G401 (cell line): ENCODE results near the gene ZBTB33. TPM values are rescaled to one million over a fixed set of nuclear protein-coding genes. Genes with fewer than 3 reads are reported as not detected.

Source experiments
- DNase-seq: peaks from one replicate; pipeline ENCODE4 v3.0.0-alpha.2; 2015; ENCODE audit warnings: low spot score
- in situ Hi-C: cut with HindIII; loops from 2 replicates; pipeline ENCODE4 v1.10.0; 2016; ENCODE audit warnings: low sequenced_read_pairs, mixed read lengths
- total RNA-seq: library from RNA; depleted of rRNA; stranded (reverse); fragments of >200 nt; shearing (Covaris generic); gene quantifications from 2 replicates; pipeline ENCODE4 v1.2.3, GENCODE V29; 2014

Gene ZBTB33
- total RNA-seq, 1 experiment from 2014 or later = 5.0 TPM

DNA sequence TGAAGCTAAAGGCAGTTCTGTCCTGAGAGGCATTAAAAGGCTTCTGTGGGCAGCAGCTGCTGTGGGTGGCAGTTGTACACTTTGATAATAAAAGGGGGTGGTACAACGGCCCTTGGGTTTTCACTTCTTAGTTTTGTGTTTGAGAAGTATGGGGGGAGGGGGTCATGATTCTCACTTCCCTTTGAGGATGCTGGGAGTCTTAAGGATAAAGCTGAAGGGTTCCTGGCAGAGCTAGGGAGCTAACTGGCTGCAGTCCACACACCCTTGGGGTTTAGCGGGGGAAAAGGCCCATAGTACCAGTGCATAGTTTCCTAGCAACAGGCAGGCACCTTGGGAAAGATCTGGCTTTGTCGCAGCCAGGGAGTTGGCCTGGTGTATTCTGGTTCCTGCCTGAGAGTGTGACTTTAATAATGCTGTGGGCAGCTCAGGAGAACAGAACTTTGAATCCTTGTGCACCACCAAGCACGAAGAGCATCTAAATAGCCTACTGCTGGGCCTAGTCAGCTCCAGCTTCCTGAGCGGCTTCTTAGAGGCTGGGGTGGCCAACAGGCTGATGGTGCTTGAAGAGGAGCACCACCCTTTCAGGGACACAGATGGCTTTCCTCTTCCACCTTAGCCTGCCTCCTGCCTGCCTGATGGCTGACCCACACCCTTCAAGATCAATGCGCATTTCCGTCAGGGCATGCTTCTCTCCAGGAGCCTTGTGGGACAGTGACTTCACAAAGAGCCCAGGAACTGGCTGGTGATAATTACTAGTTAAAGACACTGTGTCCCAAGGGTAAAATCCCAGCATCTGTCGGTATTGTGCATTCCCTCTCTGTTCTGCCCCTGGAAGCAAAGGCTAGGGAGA is 12.5 kb downstream of the ZBTB33 start:
- DNase-seq = no peak
- in situ Hi-C loops = no loop called here

DNA sequence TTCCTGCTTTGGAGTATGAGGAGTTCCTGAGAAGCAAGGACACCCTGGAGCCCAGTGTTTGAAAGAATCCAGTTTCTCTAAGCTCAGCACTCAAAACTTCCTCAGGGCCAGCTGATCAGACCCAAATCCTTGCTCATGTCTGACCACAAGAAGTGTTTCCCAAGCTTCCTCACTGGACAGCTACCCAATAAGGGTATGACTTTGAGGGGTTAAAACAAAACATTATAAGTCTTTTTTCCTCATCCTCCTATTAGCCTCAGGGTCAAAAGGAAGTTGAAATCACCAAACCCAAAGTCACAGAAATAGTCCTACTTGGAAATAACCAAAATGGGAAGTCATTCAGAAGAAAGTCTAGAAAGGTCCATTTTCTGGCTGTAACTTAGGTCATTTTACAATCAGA is 13.7 kb downstream of the ZBTB33 start:
- in situ Hi-C loops = no loop called here
- DNase-seq = no peak

DNA sequence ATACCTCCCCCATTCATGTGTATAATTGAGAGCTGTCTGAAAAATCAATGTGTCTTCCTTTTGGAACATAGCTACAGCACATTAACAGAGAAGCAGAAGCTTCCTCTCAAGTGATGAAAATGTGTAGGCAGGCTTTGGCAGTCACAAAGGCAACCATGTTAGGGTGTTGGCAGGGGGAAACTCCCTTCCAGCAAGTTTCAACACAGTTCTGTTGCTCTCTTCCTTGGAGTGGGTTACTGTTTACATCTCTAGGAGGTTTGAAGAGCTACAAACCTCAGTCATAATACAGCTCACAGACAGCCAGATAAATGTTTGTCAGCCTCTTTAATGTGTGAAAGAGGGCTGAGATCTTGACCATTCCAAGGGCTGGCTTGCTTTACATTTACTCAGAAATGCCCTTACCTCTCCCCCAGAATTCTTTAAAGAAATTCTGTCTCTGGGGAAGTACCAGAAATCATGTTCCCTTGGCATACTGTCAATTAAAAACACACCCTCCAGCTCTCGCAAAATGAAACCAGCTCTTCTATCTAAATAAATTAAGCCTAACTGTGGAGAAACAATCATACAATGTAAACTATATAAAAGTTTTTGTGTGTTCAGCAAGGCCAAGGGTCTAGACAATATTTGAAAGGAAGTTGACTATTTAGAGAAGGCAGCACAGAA is 18.9 kb downstream of the ZBTB33 start:
- in situ Hi-C loops = no loop called here
- no peak for DNase-seq

DNA sequence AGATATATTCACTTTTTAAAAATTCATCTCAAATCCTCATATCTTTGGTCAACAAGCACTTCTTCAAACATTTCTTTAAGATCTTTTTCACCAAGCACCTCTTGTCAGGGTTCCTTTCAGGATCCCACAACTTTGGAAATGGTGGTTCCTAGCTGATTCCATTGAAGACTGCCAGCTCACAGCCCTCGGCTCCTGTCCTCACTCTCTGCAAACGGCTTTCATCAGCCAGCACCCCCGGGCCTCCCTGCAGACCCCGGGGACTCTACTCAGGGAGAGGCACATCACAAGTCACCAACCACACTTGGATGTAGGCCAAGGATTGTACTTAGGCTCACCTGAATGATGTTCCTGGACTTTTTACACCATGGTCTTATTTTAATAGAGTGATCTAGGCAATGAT is 20.0 kb downstream of the ZBTB33 start:
- no peak for DNase-seq
- in situ Hi-C loops = no loop called here

DNA sequence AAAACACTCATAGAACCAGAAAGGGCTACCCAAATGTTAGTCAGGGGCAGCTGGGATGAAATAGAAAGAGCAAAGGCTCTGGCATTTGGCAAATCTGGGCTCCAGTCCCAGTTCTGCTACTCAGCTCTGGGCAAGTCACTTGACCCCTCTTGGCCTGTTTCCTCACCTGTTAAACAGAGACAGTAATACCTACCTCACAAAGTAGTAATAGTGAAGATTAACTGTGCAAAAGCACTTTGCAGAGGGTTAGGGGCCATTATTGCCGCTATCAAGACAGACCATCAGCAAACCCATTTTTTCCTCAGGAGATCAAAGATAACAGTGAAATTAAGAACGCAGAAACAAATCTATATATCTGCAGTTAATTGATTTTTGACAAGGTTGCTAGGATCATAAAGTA is 20.6 kb downstream of the ZBTB33 start:
- DNase-seq = no peak
- in situ Hi-C loops = no loop called here

DNA sequence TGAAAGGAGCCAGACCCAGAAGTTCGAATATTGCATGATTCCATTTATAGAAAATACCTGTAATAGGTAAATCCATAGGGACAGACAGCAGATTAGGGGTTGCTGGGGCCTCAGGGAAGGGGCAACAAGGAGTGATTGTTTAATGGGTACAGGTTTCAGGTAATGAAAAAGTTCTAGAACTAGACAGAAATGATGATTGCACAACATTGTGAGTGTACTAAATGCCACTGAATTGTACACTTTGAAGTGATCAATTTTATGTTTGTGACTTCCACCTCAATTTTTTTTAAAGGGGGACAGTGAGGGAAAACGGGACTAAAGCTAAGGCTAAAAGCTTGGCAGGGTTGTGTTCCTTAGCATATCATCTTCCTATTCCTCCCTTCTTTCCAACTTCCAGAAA is 23.5 kb downstream of the ZBTB33 start:
- no peak for DNase-seq
- in situ Hi-C loops = no loop called here

DNA sequence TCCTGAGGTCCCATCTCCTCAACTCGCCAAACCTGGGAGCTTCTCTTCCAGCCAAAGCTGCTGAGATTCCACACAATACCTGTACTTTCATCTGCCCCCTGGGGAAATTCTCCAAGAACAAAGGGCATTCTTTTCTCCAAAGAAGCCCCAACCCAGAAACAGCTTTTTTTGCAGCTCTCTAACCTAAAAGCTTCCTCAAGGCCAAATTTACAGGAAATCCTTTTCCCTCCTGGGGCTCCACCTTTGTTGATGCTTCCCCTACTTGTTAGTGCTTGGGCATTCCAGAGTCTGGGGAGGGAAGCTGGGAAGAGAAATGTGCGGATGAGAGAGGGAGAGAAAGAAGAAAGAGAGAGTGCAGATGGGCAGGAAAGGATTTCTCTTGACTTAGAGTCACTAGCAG is 24.3 kb downstream of the ZBTB33 start:
- DNase-seq = no peak
- in situ Hi-C loops = no loop called here

DNA sequence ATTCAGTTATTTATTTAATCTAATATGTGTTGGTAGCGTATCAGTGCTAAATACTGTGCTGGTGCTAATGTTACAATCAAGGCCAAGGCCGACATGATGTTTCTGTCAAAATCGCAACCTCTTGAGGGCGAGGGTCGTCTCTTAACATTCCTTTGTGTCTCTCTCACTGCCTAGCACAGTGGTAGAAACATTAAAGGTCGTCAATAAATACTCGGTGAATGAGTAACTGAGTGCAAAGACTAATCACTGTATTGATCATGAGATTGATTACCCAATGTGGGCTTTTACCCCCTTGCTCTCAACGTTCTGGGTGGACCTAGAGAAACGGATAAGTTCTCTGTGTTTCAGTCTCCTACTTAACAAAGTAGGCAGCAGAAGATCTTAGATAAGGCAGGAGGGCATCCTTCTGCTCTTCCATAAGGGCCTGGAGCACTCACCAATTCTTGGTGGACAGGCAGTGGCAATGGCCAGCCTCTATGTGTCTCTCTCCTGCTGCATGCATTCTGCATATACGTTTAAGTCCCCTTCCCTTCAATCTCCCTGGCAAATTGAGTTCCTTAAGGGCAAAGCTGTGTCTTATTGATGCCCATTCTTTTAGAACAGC is 30.5 kb downstream of the ZBTB33 start:
- in situ Hi-C loops = no loop called here
- no peak for DNase-seq

DNA sequence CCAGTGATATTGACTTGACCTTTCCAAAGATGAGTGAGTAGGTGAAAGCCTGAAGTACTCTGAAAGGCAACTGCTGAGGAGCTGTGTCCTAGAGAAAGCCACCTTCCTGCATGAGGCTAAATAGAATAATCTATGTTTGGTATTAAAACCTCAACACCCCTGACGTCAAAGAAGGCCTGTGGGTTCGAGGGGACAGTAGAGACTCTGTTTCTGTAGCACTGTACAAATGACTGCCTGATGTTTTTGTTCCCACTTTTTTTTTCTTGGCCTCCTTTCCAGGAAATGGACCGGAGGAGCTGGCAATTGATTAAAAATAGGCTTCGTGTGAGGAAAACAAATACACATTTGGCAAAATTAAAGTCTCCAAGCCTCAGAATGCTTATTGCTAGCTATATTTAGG is 31.1 kb downstream of the ZBTB33 start:
- DNase-seq = no peak
- in situ Hi-C loops = no loop called here

DNA sequence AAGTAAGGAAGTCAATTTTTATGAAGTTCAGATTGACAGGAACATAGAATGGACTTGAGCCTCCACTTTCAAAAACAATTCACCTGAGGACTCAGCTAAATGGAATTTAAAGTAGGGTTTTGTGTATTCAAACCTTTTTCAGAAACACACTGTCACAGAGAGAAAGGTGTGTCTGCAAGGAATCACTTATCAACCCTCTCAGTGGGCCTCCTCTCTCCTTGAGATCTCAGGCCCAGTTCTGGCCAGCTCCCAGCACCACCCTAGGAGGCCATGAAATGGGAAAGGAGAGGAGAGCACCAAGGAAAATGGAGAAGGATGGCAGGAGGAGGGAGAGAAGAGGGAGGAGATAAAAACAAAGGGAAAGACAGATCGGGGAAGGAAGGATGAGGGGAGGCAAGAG is 32.1 kb downstream of the ZBTB33 start:
- in situ Hi-C loops = no loop called here
- no peak for DNase-seq

DNA sequence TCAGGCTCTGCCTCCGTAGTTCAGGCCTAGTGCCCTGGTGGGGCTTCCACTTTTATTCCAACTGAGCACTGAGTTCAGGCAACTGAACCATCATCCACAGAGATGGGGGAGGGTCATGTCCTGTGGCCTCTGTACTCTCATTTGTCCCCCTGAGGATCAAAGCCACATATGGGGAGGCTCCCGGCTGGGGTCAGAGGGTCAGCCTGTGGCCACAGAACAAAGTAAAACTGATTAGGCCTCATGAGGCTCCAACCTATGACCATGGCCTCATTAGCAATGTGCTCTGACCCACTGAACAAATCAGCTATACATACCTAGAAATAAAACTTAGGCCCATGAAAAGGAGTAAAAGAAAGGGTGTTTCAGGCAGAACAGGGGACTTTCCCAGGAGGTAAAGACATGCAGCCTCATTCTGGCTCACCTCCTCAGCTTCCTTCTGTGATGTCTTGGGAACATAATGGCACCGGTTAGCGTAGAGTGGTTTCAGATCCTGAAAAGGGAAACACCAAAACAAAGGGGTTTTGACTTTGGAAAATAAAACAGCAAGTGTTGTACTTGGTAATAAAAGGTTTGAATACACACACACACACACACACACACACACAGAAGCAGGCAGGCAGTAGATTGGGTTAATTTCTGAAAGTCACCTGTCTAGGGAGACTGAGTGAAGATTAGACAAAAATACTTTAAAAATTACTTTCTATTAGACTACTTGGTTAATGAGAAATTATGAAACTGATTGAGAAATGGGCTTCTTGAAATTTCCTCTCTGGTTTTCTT is 36.3 kb downstream of the ZBTB33 start:
- DNase-seq = no peak
- in situ Hi-C loops = no loop called here

DNA sequence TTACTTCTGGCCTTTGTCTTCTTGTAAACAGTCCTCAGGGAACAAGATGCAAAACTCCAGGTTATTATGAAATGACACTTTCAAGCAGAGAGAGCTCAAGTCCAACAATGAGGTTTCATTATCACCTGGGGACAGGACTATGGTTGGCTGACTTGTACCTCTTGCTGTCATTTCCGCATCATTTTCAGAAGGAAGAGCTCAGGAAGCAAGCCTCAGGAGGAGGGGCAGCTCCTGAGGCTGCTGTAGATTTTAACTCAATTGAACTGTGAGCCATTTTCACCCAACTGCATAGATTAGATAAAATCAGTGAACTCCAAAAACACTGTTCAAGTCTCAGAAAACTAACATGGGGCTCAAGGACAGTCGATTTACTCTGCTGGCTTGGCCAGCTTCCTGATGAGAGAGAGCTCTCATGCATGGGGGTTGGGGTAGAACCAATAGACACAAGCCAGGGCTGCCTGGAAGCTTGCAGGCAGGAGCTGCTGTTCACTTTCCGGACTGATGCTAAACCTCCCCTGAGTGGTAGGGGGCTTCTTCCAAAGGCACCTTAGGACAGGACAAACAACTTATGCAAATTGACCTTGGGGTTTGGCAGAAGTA is 37.0 kb downstream of the ZBTB33 start:
- in situ Hi-C loops = no loop called here

DNA sequence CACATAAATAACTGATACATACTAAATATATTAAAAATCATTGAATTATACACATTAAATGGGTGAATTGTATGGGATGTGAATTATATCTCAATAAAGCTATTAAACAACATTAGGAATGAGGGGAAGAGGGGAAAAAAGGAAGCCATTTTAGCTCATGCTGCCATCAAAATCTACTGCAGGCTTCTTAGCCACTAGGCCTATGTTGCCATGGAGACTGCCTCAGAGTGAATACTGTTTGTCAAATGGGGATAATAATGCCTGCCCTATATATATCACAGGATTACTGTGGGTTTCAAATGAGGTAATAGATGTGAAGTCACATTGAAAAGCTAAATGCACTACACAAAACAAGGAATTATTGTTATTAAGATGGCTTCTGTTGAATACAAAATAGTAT is 39.5 kb downstream of the ZBTB33 start:
- in situ Hi-C loops = no loop called here
- DNase-seq = no peak

More for the DNA sequence above, 37.0 kb downstream of the ZBTB33 start:
- no peak for DNase-seq

DNA sequence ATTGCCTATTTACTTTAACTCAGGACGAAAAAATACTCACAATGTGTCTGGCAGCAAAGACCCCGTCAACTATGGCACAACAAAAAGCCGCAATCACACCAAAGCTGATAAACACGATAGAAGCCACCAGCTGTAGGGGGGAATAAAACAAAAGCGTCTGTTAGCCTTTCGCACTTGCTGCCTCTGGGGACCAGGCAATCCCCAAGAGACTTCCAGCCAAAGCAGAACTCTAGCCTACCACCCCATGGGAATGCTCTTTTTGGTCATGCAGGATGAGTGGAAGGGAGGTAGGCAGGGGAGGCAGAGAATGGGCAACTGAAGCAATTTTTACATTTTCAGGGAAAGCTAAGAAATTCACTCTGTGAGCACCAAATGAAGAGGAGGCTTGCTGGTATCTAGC is 40.6 kb downstream of the ZBTB33 start:
- in situ Hi-C loops = no loop called here
- DNase-seq = no peak

DNA sequence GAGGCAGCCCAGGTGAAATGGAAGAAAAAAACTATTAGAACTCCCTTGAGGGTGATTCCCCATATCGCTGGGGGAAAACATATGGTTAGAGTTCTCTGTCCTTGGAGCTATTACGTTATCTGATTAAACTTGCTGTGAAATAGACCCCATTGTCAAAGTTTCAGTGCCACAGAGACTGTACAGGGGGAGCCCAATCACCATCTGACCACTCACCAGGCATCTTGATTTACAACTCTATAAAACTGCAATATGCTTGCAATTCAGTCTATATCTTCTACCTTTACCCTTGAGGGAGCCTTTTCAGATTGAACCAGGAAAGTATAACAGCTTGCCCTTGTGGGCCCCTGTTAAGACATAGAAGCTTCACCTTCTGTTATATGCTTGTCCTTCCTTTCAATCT is 42.4 kb downstream of the ZBTB33 start:
- no peak for DNase-seq
- in situ Hi-C loops = no loop called here

DNA sequence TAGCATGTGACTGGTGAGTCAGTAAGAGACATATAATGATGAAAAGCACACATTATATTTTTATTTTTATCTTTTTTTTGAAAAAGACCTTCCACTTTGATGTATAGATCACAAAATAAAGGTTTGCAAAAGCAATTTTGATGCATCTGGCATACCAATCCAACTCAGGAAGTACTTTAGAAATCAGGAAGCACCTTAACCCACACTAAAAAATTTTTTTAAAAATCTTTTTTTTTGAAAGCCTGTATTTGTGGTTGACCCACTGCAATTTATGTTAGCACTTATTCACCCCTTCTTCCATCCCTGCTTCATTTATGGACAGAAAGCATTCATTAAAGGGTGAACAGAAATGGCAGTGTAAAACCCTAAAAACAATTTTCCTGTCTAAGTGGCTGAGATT is 44.0 kb downstream of the ZBTB33 start:
- DNase-seq = no peak
- in situ Hi-C loops = no loop called here

DNA sequence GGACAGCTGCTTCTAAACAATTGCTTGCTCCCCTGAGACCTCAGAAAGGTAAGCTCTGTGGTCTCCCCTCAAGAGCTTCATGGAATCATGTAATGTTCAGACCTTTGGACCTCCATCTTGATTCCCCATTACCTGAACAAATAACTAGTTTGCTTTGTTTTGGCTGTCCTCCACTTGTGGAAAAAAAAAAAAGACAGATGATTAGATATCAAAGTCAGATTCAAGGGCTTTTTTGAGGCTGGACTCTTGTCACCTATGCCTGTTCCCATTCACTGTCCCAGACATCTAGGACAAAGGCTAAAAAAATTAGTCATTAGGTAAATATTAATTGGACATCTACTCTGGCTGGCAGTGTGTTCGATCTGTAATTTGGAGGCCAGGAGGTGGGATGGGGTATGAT is 47.3 kb downstream of the ZBTB33 start:
- DNase-seq = no peak
- in situ Hi-C loops = no loop called here

DNA sequence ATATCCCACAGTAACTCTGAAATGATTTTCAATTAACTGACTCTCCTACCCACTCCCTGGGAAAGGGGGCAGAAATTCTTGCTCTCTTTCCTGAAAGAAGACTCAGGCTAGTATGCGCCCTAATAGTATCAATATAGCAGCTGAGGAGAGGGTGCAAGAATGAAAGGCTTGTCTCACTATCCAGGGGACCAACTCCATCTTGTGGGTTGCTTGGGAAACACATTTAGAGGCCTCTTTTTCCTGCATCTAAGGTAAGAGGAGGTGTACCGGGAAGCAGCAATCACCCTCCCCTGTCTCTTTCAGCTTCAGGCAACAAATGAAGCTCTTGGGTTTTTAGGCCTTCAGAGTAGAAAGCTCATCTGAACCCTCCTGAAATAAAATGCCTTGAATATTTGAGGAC is 49.3 kb downstream of the ZBTB33 start:
- DNase-seq = no peak
- in situ Hi-C loops = no loop called here

DNA sequence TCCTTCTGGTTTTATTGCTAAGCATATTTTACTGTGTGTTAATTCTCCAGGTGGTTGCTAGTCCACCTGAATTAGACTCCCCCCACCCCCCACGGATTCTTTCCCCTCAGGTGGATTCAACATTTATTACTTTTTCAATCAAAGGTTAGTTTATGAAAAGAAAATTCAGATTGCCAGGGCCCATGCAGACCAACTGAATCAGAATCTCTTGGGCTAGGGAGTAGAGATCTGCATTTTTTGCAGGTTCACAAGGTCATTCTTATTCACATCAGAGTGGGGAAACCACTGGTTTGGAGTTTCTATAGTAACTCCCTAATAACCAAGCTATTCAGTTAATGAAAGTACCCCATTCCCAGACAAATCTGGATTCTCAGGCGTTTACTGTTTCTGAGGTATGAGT is 50.9 kb downstream of the ZBTB33 start:
- in situ Hi-C loops = no loop called here
- no peak for DNase-seq
